Prostate gland (tissue), 2 donors: ENCODE data around the gene INTS2. TPM values are rescaled to one million over a fixed set of nuclear protein-coding genes. Genes with fewer than 3 reads are reported as not detected.

Experiments
- DNase-seq: peaks from one replicate; pipeline ENCODE4 v3.0.0-alpha.2; 2019; ENCODE audit warnings: low spot score
- H3K27ac ChIP-seq, 2 donors: fragments of 200-600 bp; sonication (generic); 2 replicates each; pipeline ENCODE4 v1.5.1; 2017 to 2019
- H3K27me3 ChIP-seq: fragments of 200-600 bp; sonication (generic); replicated peaks from 2 replicates; pipeline ENCODE4 v1.5.1; 2019; ENCODE audit not compliant: insufficient read depth
- H3K36me3 ChIP-seq, 2 donors: fragments of 200-600 bp; sonication (generic); 1 replicate in 1 of 2; 2 replicates in 1 of 2; pipeline versions ENCODE4 v1.5.1 to v1.8.1; 2017 to 2019
- H3K4me1 ChIP-seq: fragments of 200-600 bp; sonication (generic); replicated peaks from 2 replicates; pipeline ENCODE4 v1.5.1; 2019
- H3K4me3 ChIP-seq, 2 donors: fragments of 200-600 bp; sonication (generic); 2 replicates each; pipeline ENCODE4 v1.5.1; 2017 to 2019
- H3K9me3 ChIP-seq: fragments of 200-600 bp; sonication (generic); 2 replicates; pipeline ENCODE4 v1.5.1; 2017
- POLR2A ChIP-seq: fragments of 450-650 bp; IDR thresholded peaks from one replicate; pipeline ENCODE4 v1.6.1; 2016; ENCODE audit warnings: antibody characterized with exemption, mild to moderate bottlenecking
- POLR2AphosphoS5 ChIP-seq: sonication (generic); formaldehyde crosslinking; IDR thresholded peaks from one replicate; pipeline ENCODE4 v1.6.1; 2017; ENCODE audit warnings: antibody characterized with exemption
- WGBS: methylation state at CpG from one replicate; pipeline ENCODE4 v1.1.5; 2018; 5-methylcytosine and 5-hydroxymethylcytosine counted together
- intact Hi-C: fragments of 100-400 bp; cut with DNase I; formaldehyde crosslinking; loops from one replicate; pipeline ENCODE4 v1.14.2; 2022
- total RNA-seq, 2 donors: library from RNA; depleted of rRNA; stranded (reverse); fragments of >200 nt; gene quantifications; one replicate each; pipeline ENCODE4 v1.1.0, GENCODE V29; 2016
- TF ChIP-seq, protein P1 (sequence below), 4 experiments: fragments of 200-600 bp in 2 of 4; fragments of 450-650 bp in 2 of 4; sonication (generic) in 2 of 4; IDR thresholded peaks; 1 replicate in 3 of 4; 2 replicates in 1 of 4; pipeline ENCODE4 v1.5.1; 2016 to 2019; ENCODE audit warnings: antibody characterized with exemption in 4 of 4, mild to moderate bottlenecking in 2 of 4, moderate library complexity in 2 of 4

INTS2 gene
- total RNA-seq, 2 donors from 2014 or later, result 11.7 to 21.9 TPM

DNA sequence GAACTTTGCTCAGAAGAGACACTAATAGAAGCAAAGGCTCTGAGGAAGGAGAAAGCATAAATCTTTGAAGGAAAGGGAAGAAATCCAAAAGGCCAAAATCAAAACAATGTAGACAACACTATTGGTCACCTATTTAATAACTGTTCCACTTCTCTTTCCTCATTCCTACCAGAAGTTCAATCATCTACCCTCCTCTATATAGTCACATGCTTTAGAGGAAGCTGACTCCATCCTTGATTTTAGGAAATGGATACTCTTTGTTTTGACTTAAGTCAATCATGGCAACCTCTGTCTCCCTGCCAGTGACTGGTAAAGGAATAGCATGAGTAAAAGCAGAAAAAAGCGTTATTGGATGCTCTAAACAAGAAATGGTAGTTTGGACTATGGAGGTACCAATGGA, 71.7 kb downstream of the INTS2 start:
- no peaks in the 10 kb centered on the region for H3K9me3 ChIP-seq
- TF ChIP-seq POLR2AphosphoS5 (no peak), POLR2A (no peak)
- TF ChIP-seq, protein P1, sequence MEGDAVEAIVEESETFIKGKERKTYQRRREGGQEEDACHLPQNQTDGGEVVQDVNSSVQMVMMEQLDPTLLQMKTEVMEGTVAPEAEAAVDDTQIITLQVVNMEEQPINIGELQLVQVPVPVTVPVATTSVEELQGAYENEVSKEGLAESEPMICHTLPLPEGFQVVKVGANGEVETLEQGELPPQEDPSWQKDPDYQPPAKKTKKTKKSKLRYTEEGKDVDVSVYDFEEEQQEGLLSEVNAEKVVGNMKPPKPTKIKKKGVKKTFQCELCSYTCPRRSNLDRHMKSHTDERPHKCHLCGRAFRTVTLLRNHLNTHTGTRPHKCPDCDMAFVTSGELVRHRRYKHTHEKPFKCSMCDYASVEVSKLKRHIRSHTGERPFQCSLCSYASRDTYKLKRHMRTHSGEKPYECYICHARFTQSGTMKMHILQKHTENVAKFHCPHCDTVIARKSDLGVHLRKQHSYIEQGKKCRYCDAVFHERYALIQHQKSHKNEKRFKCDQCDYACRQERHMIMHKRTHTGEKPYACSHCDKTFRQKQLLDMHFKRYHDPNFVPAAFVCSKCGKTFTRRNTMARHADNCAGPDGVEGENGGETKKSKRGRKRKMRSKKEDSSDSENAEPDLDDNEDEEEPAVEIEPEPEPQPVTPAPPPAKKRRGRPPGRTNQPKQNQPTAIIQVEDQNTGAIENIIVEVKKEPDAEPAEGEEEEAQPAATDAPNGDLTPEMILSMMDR (IDR thresholded peaks at IDR 0.05), result no peak
- no peak overlapping the region for H3K4me3 ChIP-seq
- H3K36me3 ChIP-seq, result no peaks in the 10 kb centered on the region
- no peaks in the 10 kb centered on the region for H3K27me3 ChIP-seq
- DNase-seq, result no peak
- intact Hi-C loops, result no loop called here
- no peak overlapping the region for H3K27ac ChIP-seq
- 90% methylated on average over 1 of the region's 1 CpG for WGBS
- no peaks in the 10 kb centered on the region for H3K4me1 ChIP-seq

DNA sequence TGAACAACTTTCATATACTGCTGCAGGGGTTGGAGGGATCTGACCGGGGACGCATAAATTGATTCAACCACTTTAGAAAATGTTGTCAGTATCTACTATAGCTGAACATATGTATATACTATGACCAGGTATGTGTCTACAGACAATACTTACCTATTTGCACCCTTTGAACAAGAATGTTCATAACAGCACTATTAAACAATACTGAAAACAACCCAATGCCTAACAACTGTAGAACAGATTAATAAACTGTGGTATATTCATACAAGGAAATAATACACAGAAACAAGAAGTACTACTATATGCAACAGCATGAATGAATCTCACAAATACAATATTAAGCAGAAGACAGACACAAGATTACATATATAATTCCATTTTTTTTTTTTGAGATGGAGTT, 74.9 kb downstream of the INTS2 start:
- Histone ChIP-seq H3K36me3 (no peaks in the 10 kb centered on the region), H3K27ac (no peak overlapping the region), H3K4me1 (no peaks in the 10 kb centered on the region), H3K4me3 (no peak overlapping the region), H3K27me3 (no peaks in the 10 kb centered on the region), H3K9me3 (no peaks in the 10 kb centered on the region)
- intact Hi-C loops, result no loop called here
- no peak for DNase-seq
- TF ChIP-seq POLR2A (no peak), POLR2AphosphoS5 (no peak)
- TF ChIP-seq, protein P1 (IDR thresholded peaks at IDR 0.05), result no peak
- 96% methylated on average over 2 of the region's 2 CpGs for WGBS

DNA sequence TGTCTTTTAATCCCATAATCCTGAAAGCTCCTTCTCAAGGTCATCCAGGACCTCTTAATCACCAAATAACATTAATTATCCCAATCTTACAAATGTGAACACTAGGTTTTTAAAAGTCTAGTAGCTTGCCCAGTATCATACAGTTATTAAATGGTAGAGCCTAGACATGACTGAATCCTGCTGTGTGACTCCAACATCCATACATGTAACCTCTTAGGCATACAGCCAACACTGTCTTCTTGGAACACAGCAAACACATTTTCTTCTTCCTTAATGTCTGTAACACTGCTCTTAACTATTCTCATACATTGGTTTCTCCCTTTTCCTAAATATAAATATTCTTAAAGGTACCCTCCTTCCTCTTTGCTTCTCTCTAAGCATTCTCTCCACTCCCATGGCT, 78.1 kb downstream of the INTS2 start:
- Histone ChIP-seq H3K4me1 (no peaks in the 10 kb centered on the region), H3K27ac (no peak overlapping the region), H3K9me3 (no peaks in the 10 kb centered on the region), H3K36me3 (no peaks in the 10 kb centered on the region), H3K4me3 (no peak overlapping the region), H3K27me3 (no peaks in the 10 kb centered on the region)
- intact Hi-C loops, result no loop called here
- DNase-seq, result no peak
- TF ChIP-seq POLR2A, result no peak
- TF ChIP-seq, protein P1 (IDR thresholded peaks at IDR 0.05), result no peak
- TF ChIP-seq POLR2AphosphoS5, result no peak

DNA sequence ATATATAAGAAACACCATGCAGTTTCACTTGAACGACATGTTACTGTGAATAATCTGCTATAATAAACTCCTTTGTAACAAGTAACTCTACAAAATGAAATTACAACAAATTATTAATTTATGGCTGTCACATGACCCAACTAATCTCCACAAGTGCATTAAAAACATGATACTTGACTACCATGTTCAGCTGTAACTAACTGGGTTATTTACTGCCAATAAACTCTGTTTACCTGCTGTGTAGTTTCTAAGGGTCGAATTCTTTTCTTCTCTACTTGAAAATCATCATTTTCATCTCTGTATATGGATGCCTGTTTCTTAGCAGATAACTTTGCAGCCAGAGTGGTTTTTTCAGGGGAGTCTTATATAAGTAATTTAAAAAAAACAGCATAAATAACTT, 78.9 kb downstream of the INTS2 start:
- H3K4me3 ChIP-seq, result no peak overlapping the region
- H3K9me3 ChIP-seq, result no peaks in the 10 kb centered on the region
- no peaks in the 10 kb centered on the region for H3K36me3 ChIP-seq
- no peak overlapping the region for H3K27ac ChIP-seq
- intact Hi-C loops, result no loop called here
- no peak for TF ChIP-seq POLR2AphosphoS5
- TF ChIP-seq, protein P1 (IDR thresholded peaks at IDR 0.05), result no peak
- TF ChIP-seq POLR2A, result no peak
- no peak for DNase-seq
- H3K27me3 ChIP-seq, result no peaks in the 10 kb centered on the region
- no peaks in the 10 kb centered on the region for H3K4me1 ChIP-seq
- 64% methylated on average over 2 of the region's 2 CpGs for WGBS

DNA sequence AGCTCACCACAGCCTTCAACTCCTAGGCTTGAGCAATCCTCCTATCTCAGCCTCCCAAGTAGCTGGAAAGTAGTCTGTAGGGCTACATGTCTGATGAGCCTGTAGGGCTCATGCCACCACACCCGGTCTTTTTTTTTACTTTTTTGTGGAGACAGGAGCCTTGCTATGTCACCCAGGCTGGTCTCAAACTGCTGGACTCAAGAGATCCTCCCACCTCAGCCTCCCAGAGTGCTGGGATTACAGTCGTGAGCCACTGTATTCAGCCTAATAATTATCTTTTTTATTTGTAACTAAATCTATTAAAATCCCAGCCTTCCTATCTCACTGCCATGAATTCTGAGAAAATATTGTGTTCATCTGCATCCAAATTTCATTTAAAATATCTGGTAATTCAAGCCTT, 79.5 kb downstream of the INTS2 start:
- H3K27ac ChIP-seq, result no peak overlapping the region
- no peaks in the 10 kb centered on the region for H3K4me1 ChIP-seq
- no peak for DNase-seq
- H3K36me3 ChIP-seq, result no peaks in the 10 kb centered on the region
- H3K4me3 ChIP-seq, result no peak overlapping the region
- TF ChIP-seq POLR2AphosphoS5 (no peak), POLR2A (no peak)
- TF ChIP-seq, protein P1 (IDR thresholded peaks at IDR 0.05), result no peak
- H3K27me3 ChIP-seq, result no peaks in the 10 kb centered on the region
- intact Hi-C loops, result no loop called here
- WGBS, result 92% methylated on average over 2 of the region's 2 CpGs
- no peaks in the 10 kb centered on the region for H3K9me3 ChIP-seq
